Astrocyte of the cerebellum (primary cell): ENCODE results near the gene NCOR1.
"Not testable (repeated sequence)": the region's sequence is repeated elsewhere in the genome, so short reads cannot be mapped to it uniquely, and the experiment has no call there.

Experiments used
- DNase-seq: peaks from one replicate; pipeline ENCODE4 v3.0.0-alpha.2; 2011; ENCODE audit warnings: low read depth
- H3K4me3 ChIP-seq: 2 replicates; pipeline ENCODE4 v1.5.1; 2011; ENCODE audit warnings: mild to moderate bottlenecking, low read depth, low read length, moderate library complexity
- in situ Hi-C: cut with HindIII; loops from 2 replicates; pipeline ENCODE4 v1.10.0; 2017; ENCODE audit warnings: low sequenced_read_pairs
- TF ChIP-seq, protein P1 (sequence below): IDR thresholded peaks from 2 replicates; pipeline ENCODE4 v1.5.1; 2012; ENCODE audit warnings: low read length, low read depth, moderate library complexity, mild to moderate bottlenecking; ENCODE audit errors: missing control alignments

NCOR1 gene

DNA sequence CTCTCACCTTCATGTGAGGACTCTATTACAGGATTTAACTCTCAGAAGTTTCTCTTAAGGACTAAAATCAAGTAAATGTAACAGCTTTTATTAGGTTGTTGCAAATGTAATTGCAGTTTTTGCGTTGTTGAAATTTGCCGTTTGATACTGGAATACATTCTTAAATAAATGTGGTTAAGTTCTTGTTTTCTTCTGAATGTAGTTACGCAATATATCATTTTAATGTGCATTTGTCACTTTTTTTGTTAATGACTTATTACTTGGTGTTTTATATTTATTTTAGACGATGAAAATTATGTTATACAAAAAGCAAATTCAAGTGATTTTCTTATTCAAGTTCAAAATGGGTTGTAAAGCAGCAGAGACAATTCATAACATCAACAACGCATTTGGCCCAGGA lies 139.4 kb downstream of the NCOR1 start:
- no peak overlapping the region for H3K4me3 ChIP-seq
- in situ Hi-C loops: no loop called here
- no peak for DNase-seq
- TF ChIP-seq, protein P1, sequence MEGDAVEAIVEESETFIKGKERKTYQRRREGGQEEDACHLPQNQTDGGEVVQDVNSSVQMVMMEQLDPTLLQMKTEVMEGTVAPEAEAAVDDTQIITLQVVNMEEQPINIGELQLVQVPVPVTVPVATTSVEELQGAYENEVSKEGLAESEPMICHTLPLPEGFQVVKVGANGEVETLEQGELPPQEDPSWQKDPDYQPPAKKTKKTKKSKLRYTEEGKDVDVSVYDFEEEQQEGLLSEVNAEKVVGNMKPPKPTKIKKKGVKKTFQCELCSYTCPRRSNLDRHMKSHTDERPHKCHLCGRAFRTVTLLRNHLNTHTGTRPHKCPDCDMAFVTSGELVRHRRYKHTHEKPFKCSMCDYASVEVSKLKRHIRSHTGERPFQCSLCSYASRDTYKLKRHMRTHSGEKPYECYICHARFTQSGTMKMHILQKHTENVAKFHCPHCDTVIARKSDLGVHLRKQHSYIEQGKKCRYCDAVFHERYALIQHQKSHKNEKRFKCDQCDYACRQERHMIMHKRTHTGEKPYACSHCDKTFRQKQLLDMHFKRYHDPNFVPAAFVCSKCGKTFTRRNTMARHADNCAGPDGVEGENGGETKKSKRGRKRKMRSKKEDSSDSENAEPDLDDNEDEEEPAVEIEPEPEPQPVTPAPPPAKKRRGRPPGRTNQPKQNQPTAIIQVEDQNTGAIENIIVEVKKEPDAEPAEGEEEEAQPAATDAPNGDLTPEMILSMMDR: no peak

DNA sequence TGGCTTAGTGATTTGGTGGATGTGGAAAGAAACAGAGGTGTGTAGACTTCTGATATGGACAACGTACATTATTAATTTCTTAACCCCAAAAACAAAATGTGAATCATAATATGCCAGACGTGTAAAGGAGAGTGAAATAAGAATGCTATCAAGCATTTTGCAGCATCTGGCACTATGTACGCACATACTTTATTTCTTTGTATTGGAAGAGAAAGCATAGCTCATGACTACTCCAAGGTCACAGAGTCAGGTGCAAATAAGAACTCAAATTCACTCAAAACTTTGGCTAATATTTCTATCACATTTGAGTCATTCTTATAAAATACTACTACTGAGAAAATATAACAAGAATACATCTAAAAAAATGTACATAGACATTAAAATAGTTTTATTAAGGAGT lies 140.9 kb downstream of the NCOR1 start:
- H3K4me3 ChIP-seq: no peak overlapping the region
- TF ChIP-seq, protein P1: no peak
- in situ Hi-C loops: no loop called here
- no peak for DNase-seq

DNA sequence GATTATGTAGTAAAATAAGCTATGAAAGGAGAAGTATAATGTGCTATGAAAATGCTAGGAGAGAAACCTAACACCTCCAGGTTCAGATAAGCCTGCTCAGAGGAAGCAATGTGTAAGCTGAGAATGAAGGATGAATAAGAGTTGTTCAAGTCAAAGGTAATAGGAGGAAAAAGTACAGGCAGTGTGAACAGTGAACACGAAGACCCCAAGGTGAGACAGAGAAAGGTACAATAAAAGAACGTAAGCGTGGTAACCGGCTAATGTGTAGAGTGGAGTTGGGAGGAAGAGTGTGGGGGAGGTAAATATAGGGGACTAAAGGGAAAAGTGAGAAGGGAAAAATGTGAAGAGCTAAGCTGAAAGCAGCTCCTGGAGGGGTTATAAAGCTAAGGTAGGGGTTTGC lies 141.5 kb downstream of the NCOR1 start:
- DNase-seq: no peak
- TF ChIP-seq, protein P1: no peak
- no peak overlapping the region for H3K4me3 ChIP-seq
- in situ Hi-C loops: no loop called here

DNA sequence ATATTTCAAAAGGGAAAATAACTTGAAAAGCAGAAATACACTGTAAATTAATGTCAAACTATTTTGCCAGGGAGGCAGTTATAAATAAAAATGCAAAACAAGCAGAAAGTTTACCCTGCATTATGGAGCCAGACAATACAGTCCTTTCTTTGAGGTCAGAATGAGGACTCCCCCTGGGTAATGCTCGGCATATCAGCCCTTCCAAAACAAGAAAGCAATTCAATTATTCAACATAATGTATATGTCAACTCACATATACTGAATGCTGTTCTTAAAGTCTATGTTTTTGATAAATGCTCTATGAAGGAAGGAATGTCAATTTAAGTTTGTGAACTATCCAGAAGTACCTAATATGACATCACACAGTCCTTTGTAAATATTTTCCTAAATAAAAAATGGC lies 143.3 kb downstream of the NCOR1 start:
- TF ChIP-seq, protein P1: no peak
- in situ Hi-C loops: no loop called here
- no peak for DNase-seq
- no peak overlapping the region for H3K4me3 ChIP-seq

DNA sequence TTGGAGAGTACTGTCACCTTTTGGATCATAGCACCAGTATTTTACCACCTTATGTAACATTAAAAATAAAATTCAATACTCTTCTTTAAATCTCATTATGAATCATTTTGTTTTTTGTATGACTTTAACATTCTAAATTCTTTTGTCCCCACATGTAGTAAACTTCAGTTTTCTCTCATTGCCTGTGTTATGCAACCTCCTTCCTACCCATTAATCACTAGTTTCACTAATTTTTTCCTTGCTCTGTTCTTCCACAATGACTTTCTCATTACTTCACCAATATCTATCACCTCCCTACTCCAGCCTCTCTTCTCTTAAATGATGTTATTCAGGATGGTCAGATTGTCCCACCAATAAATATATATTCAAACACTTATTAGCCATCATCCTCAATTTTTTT lies 147.0 kb downstream of the NCOR1 start:
- H3K4me3 ChIP-seq: no peak overlapping the region
- TF ChIP-seq, protein P1: no peak
- in situ Hi-C loops: no loop called here
- DNase-seq: no peak

DNA sequence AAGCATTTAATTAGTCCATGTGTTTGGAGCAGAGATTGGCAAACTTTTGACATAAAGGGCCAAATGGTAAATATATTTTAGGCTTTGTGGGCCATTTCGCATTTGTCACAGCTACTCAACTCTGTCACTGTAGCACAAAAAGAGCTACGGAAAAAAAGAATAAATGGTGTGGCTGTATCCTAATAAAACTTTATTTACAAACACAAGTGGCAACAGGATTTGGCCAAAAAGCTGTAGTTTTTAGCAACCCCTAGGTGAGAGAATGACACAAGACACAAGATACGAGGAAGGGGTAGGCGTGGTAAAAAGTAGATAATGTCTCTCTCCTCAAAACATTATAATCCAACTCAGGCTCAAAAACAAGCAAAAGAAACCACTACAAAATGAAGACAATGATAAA lies 149.2 kb downstream of the NCOR1 start:
- H3K4me3 ChIP-seq: no peak overlapping the region
- TF ChIP-seq, protein P1: no peak
- in situ Hi-C loops: no loop called here
- no peak for DNase-seq

DNA sequence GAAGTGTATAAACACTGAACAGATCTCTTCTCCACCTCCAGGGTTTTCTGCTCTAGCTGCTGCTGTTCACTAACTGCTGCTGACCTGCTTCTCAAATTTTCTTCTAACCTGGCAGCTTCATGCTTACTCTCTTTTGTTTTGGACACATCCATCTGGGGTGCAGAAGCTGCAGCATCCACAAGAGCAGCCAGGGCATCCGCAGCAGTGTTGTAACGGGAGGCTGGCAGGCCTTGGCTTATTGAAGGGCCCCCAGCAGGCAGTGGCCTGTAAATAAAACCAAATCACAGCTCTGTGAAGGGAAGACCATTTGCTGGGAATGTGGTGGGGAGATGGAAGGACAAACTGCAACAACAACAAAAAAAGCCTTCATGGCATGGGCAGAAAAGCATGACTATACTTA lies 153.7 kb downstream of the NCOR1 start:
- TF ChIP-seq, protein P1: no peak
- H3K4me3 ChIP-seq: no peak overlapping the region
- in situ Hi-C loops: no loop called here
- DNase-seq: no peak

DNA sequence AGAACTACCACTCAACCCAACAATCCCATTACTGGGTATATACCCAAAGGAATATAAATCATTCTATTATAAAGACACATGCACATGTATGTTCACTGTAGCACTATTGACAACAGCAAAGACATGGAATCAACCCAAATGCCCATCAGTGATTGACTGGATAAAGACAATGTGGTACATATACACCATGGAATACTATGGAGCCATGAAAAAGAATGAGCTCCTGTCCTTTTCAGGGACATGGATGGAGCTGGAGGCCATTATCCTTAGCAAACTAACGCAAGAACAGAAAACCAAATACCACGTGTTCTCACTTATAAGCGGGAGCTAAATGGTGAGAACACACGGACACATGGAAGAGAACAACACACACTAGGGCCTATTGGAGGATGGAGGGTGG lies 160.2 kb downstream of the NCOR1 start:
- DNase-seq, in situ Hi-C loops, H3K4me3 ChIP-seq: not testable (repeated sequence)
